ENCODE results near the gene TTYH2. TPM values are rescaled to one million over a fixed set of nuclear protein-coding genes. Genes with fewer than 3 reads are reported as not detected.

Gene TTYH2
- polyA plus RNA-seq, 1 donor from 2014 or later: 2.5 TPM

DNA sequence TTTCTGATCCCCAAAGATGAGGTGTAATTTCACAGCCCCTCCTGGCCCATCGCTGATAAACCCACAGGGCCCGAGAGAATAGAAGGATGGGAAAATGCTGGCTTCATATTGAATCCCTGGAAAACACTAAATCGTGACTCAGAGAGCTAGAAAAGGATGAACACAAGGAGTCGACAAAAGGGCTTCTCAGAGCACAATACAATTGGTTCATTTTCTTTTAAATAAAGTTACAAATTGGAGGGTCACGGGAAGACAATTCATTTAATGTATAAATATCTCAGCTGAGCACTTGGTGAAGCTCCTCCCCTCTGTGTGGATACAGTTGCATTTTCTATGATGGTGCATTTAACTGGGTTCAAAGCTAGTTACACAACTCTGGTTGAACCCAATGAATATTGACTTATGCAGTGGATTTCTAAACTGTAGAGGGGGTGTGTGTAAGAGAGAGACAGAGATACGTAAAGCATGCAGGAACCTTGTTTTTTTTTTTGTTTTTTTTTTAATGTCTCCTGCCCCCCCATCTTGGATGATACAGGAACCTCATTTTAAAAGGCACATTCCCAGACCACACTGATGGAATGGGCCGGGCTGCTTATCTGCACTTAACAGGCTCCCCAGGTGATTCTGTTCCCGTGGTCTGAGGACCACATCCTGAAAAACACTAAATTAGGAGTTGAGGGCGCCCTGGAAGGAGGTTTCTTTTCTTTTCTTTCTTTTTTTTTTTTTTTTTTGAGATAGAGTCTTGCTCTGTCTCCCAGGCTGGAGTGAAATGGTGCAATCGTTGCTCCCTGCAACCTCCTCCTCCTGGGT is 14.1 kb downstream of the TTYH2 start:
- no peaks in the 10 kb centered on the region for H3K9me2 ChIP-seq (ENCODE audit: insufficient read depth, low read length)
- no peaks in the 10 kb centered on the region for H3F3A ChIP-seq (ENCODE audit: insufficient read depth, low read length, poor library complexity, severe bottlenecking)
- H3K79me2 ChIP-seq (replicated peaks; ENCODE audit: insufficient read depth, low read length): no peaks in the 10 kb centered on the region
- H3K4me2 ChIP-seq (ENCODE audit: low read length): no peak overlapping the region
- TF ChIP-seq TAF1 (IDR thresholded peaks at IDR 0.05; ENCODE audit: low read depth) (no peak), EP300 (conservative IDR thresholded peaks at IDR 0.05; ENCODE audit: poor library complexity, severe bottlenecking) (no peak), MXI1 (conservative IDR thresholded peaks at IDR 0.05; ENCODE audit: poor library complexity, severe bottlenecking) (no peak), REST (IDR thresholded peaks at IDR 0.05; ENCODE audit: borderline replicate concordance) (no peak), EZH2 (IDR thresholded peaks at IDR 0.05; ENCODE audit: borderline replicate concordance, insufficient read depth, low read length, poor library complexity, severe bottlenecking) (no peak), SMC3 (conservative IDR thresholded peaks at IDR 0.05; ENCODE audit: poor library complexity) (no peak), POLR2AphosphoS5 (IDR thresholded peaks at IDR 0.05) (no peak), RAD21 (conservative IDR thresholded peaks at IDR 0.05) (no peak)
- TF ChIP-seq, protein P1, sequence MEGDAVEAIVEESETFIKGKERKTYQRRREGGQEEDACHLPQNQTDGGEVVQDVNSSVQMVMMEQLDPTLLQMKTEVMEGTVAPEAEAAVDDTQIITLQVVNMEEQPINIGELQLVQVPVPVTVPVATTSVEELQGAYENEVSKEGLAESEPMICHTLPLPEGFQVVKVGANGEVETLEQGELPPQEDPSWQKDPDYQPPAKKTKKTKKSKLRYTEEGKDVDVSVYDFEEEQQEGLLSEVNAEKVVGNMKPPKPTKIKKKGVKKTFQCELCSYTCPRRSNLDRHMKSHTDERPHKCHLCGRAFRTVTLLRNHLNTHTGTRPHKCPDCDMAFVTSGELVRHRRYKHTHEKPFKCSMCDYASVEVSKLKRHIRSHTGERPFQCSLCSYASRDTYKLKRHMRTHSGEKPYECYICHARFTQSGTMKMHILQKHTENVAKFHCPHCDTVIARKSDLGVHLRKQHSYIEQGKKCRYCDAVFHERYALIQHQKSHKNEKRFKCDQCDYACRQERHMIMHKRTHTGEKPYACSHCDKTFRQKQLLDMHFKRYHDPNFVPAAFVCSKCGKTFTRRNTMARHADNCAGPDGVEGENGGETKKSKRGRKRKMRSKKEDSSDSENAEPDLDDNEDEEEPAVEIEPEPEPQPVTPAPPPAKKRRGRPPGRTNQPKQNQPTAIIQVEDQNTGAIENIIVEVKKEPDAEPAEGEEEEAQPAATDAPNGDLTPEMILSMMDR (IDR thresholded peaks at IDR 0.05; ENCODE audit: poor library complexity, severe bottlenecking): no peak
- no peaks in the 10 kb centered on the region for H4K20me1 ChIP-seq (ENCODE audit: insufficient read depth)
- H3K9ac ChIP-seq (ENCODE audit: low read length): no peak overlapping the region
- H3K4me3 ChIP-seq (ENCODE audit: low read length): no peak overlapping the region
- H3K27ac ChIP-seq (ENCODE audit: low read length): no peak overlapping the region
- H3K27me3 ChIP-seq (ENCODE audit: insufficient read depth, low read depth, low read length): no peaks in the 10 kb centered on the region
- H3K9me3 ChIP-seq (ENCODE audit: low read length): no peaks in the 10 kb centered on the region
- no peak overlapping the region for H2AFZ ChIP-seq (ENCODE audit: low read depth, low read length)
- H3K36me3 ChIP-seq (ENCODE audit: insufficient read depth, low read length): no peaks in the 10 kb centered on the region

DNA sequence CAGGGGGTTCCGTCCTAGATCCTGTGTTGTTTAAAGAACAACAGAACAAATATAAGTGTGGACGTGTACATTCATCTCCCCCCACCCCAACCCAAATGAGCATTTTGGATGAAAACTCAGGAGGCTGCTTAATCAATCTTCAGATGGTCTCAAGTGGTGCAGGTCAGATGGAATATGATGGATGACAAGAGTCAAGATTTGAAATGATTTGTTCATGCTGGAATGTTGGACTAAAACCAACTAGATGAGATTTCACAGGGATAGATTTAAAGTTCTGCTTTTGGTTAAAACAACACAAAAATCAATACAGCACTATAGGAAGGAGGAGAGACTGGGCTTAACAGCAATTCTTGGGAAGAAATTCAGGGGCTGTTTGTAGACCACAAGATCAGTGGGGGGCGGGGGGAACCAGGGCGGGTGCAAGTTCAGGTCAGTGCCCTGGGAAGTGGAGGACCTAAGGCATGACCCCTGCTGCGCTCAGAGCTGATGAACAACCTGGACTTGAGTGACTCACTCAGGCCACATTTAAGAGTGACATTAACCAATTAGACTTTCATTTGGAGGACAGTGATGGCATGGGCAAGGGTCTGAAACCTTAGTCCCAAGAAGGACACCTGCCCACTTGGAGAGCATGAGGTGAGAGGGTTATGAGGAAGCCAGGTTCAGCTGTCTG is 15.1 kb downstream of the TTYH2 start:
- Histone ChIP-seq H3F3A (ENCODE audit: insufficient read depth, low read length, poor library complexity, severe bottlenecking) (no peaks in the 10 kb centered on the region), H3K27me3 (ENCODE audit: insufficient read depth, low read depth, low read length) (no peaks in the 10 kb centered on the region), H3K4me2 (ENCODE audit: low read length) (no peak overlapping the region), H3K9me2 (ENCODE audit: insufficient read depth, low read length) (no peaks in the 10 kb centered on the region), H3K79me2 (replicated peaks; ENCODE audit: insufficient read depth, low read length) (no peaks in the 10 kb centered on the region), H4K20me1 (ENCODE audit: insufficient read depth) (no peaks in the 10 kb centered on the region), H3K4me3 (ENCODE audit: low read length) (no peak overlapping the region), H2AFZ (ENCODE audit: low read depth, low read length) (no peak overlapping the region), H3K9me3 (ENCODE audit: low read length) (no peaks in the 10 kb centered on the region), H3K9ac (ENCODE audit: low read length) (no peak overlapping the region), H3K36me3 (ENCODE audit: insufficient read depth, low read length) (no peaks in the 10 kb centered on the region), H3K27ac (ENCODE audit: low read length) (no peak overlapping the region)
- no peak for TF ChIP-seq EZH2 (IDR thresholded peaks at IDR 0.05; ENCODE audit: borderline replicate concordance, insufficient read depth, low read length, poor library complexity, severe bottlenecking)
- no peak for TF ChIP-seq EP300 (conservative IDR thresholded peaks at IDR 0.05; ENCODE audit: poor library complexity, severe bottlenecking)
- no peak for TF ChIP-seq SMC3 (conservative IDR thresholded peaks at IDR 0.05; ENCODE audit: poor library complexity)
- TF ChIP-seq, protein P1 (IDR thresholded peaks at IDR 0.05; ENCODE audit: poor library complexity, severe bottlenecking): no peak
- TF ChIP-seq MXI1 (conservative IDR thresholded peaks at IDR 0.05; ENCODE audit: poor library complexity, severe bottlenecking): no peak
- no peak for TF ChIP-seq POLR2AphosphoS5 (IDR thresholded peaks at IDR 0.05)
- no peak for TF ChIP-seq REST (IDR thresholded peaks at IDR 0.05; ENCODE audit: borderline replicate concordance)
- TF ChIP-seq RAD21 (conservative IDR thresholded peaks at IDR 0.05): no peak
